Right cardiac atrium (tissue), 5 donors: Measurements from ENCODE around the gene PRLHR. TPM values are rescaled to one million over a fixed set of nuclear protein-coding genes. Genes with fewer than 3 reads are reported as not detected.

Experiments used
- ATAC-seq, 2 donors: fragments of 200-7000 bp; cut with Tn5 transposase; one replicate each; pipeline versions ENCODE4 v1.8.0 to v1.9.1; 2020; ENCODE audit warnings: moderate library complexity in 2 of 2, mild to moderate bottlenecking in 1 of 2
- DNase-seq, 3 donors: peaks; one replicate each; pipeline ENCODE4 v3.0.0-alpha.2; 2020
- H3K27ac ChIP-seq: one replicate; pipeline ENCODE4 v1.5.1; 2013; ENCODE audit warnings: mild to moderate bottlenecking, low read length, control low read depth, moderate library complexity
- H3K27me3 ChIP-seq: one replicate; pipeline ENCODE4 v1.6.1; 2013; ENCODE audit not compliant: control insufficient read depth, insufficient read depth
- H3K4me1 ChIP-seq: one replicate; pipeline ENCODE4 v1.6.1; 2013; ENCODE audit warnings: low read length; ENCODE audit not compliant: control insufficient read depth, insufficient read depth
- H3K4me3 ChIP-seq: one replicate; pipeline ENCODE4 v1.5.1; 2013; ENCODE audit warnings: low read length, control low read depth
- H3K9me3 ChIP-seq: one replicate; pipeline ENCODE4 v1.6.1; 2013; ENCODE audit warnings: low read length; ENCODE audit not compliant: control insufficient read depth
- WGBS: extraction: QIAGEN DNeasy Blood & Tissue Kit; methylation state at CpG from one replicate; pipeline ENCODE4 v1.1.7; 2013; 5-methylcytosine and 5-hydroxymethylcytosine counted together
- intact Hi-C, 4 donors: fragments of 100-400 bp; cut with DNase I; formaldehyde crosslinking; loops; one replicate each; pipeline versions ENCODE4 v1.11.0 to v1.14.0; 2022 to 2023
- polyA plus RNA-seq: library from polyadenylated mRNA; stranded (reverse); fragments of 200-250 nt; gene quantifications from one replicate; pipeline ENCODE4 v1.2.3, GENCODE V29; 2013
- total RNA-seq, 4 donors: library from RNA; stranded (reverse); fragmentation: NEBNext Ultra II Directional; extraction: Animal tissue kit (Norgen Biotek cat#: 25700); gene quantifications; one replicate each; pipeline ENCODE4 v1.2.1, GENCODE V29; 2021
- donor health status: healthy with polysubstance abuse.
- donor health status: DM: no; HTN: yes; CAD: no.
- donor health status: DM: no; HTN: no; CAD: no.
- donor health status: DM: no; HTN: yes; CAD: no; lungs with severe emphysema.
- donor health status: DM: yes; HTN: yes; CAD: no.

PRLHR gene
- total and polyA plus RNA-seq, 5 donors: not detected

GRCh38 chr10:118585794-118586193 lies 9.7 kb downstream of the PRLHR start:
- no peak overlapping the region for H3K27ac ChIP-seq
- DNase-seq (no peak), ATAC-seq (no peak)
- H3K27me3 ChIP-seq: no peaks in the 10 kb centered on the region
- no peaks in the 10 kb centered on the region for H3K9me3 ChIP-seq
- H3K4me3 ChIP-seq: no peak overlapping the region
- no peaks in the 10 kb centered on the region for H3K4me1 ChIP-seq
- intact Hi-C loops: no loop called here
- 62% methylated on average over 1 of the region's 1 CpG for WGBS

GRCh38 chr10:118585234-118585633 lies 10.2 kb downstream of the PRLHR start:
- intact Hi-C loops: no loop called here
- H3K9me3 ChIP-seq: no peaks in the 10 kb centered on the region
- no peaks in the 10 kb centered on the region for H3K4me1 ChIP-seq
- H3K4me3 ChIP-seq: no peak overlapping the region
- DNase-seq (no peak), ATAC-seq (no peak)
- H3K27me3 ChIP-seq: no peaks in the 10 kb centered on the region
- no peak overlapping the region for H3K27ac ChIP-seq
- WGBS: 77% methylated on average over 5 of the region's 5 CpGs

- Histone ChIP-seq H3K4me1 (no peaks in the 10 kb centered on the region), H3K27me3 (no peaks in the 10 kb centered on the region), H3K9me3 (no peaks in the 10 kb centered on the region), H3K4me3 (no peak overlapping the region), H3K27ac (no peak overlapping the region)
- ATAC-seq (no peak), DNase-seq (no peak)
- 73% methylated on average over 6 of the region's 6 CpGs for WGBS
- intact Hi-C loops: no loop called here
Measured at GRCh38 chr10:118584181-118584954, 11.1 kb downstream of the PRLHR start.

GRCh38 chr10:118583611-118584010 lies 11.8 kb downstream of the PRLHR start:
- DNase-seq: no peak
- no peak overlapping the region for H3K4me3 ChIP-seq
- no peaks in the 10 kb centered on the region for H3K4me1 ChIP-seq
- 86% methylated on average over 5 of the region's 5 CpGs for WGBS
- H3K27me3 ChIP-seq: no peaks in the 10 kb centered on the region
- ATAC-seq: no peak
- H3K27ac ChIP-seq: no peak overlapping the region
- no peaks in the 10 kb centered on the region for H3K9me3 ChIP-seq
- intact Hi-C loops: no loop called here

- intact Hi-C loops: no loop called here
- DNase-seq (no peak), ATAC-seq (no peak)
- 92% methylated on average over 3 of the region's 3 CpGs for WGBS
- no peaks in the 10 kb centered on the region for H3K9me3 ChIP-seq
- H3K4me3 ChIP-seq: no peak overlapping the region
- no peak overlapping the region for H3K27ac ChIP-seq
- H3K27me3 ChIP-seq: no peaks in the 10 kb centered on the region
- no peaks in the 10 kb centered on the region for H3K4me1 ChIP-seq
Measured at GRCh38 chr10:118582511-118582910, 12.9 kb downstream of the PRLHR start.

- Histone ChIP-seq H3K27me3 (no peaks in the 10 kb centered on the region), H3K27ac (no peak overlapping the region), H3K4me1 (no peaks in the 10 kb centered on the region), H3K9me3 (no peaks in the 10 kb centered on the region), H3K4me3 (no peak overlapping the region)
- DNase-seq (no peak), ATAC-seq (no peak)
- WGBS: 78% methylated on average over 4 of the region's 4 CpGs
- intact Hi-C loops: no loop called here
Measured at GRCh38 chr10:118581340-118581739, 14.1 kb downstream of the PRLHR start.

- Histone ChIP-seq H3K4me1 (no peaks in the 10 kb centered on the region), H3K27me3 (no peaks in the 10 kb centered on the region), H3K4me3 (no peak overlapping the region), H3K27ac (no peak overlapping the region), H3K9me3 (no peaks in the 10 kb centered on the region)
- WGBS: 63% methylated on average over 8 of the region's 8 CpGs
- DNase-seq (no peak), ATAC-seq (no peak)
- intact Hi-C loops: no loop called here
Measured at GRCh38 chr10:118580702-118581101, 14.7 kb downstream of the PRLHR start.

GRCh38 chr10:118573512-118573911 lies 21.9 kb downstream of the PRLHR start:
- DNase-seq: no peak
- Histone ChIP-seq H3K27ac (no peak overlapping the region), H3K4me1 (peaks cover 3% of the 10 kb centered on the region), H3K27me3 (no peaks in the 10 kb centered on the region), H3K9me3 (no peaks in the 10 kb centered on the region), H3K4me3 (no peak overlapping the region)
- intact Hi-C loops: loop anchor here in 2 of 4 donors (5.0 to 10.0 kb wide), 3 partner anchors 144 to 231 kb away; no protein-coding TSS in a partner anchor
- no peak for ATAC-seq

GRCh38 chr10:118572256-118573041 lies 23.0 kb downstream of the PRLHR start:
- intact Hi-C loops: loop anchor here in 2 of 4 donors (5.0 to 10.0 kb wide), 3 partner anchors 145 to 232 kb away; no protein-coding TSS in a partner anchor
- no peak overlapping the region for H3K27ac ChIP-seq
- peaks cover 3% of the 10 kb centered on the region for H3K4me1 ChIP-seq
- no peak overlapping the region for H3K4me3 ChIP-seq
- WGBS: 59% methylated on average over 11 of the region's 11 CpGs
- H3K27me3 ChIP-seq: no peaks in the 10 kb centered on the region
- no peaks in the 10 kb centered on the region for H3K9me3 ChIP-seq
- ATAC-seq: peak in 1 of 2 donors; percentile 12
- peak in 1 of 3 donors; percentile 59 for DNase-seq

- Histone ChIP-seq H3K9me3 (no peaks in the 10 kb centered on the region), H3K4me1 (peaks cover 3% of the 10 kb centered on the region), H3K4me3 (no peak overlapping the region), H3K27ac (no peak overlapping the region), H3K27me3 (no peaks in the 10 kb centered on the region)
- DNase-seq (peak in 1 of 3 donors; percentile 65), ATAC-seq (peak; percentile 70 to 83)
- intact Hi-C loops: loop anchor here in 2 of 4 donors (5.0 to 10.0 kb wide), 3 partner anchors 146 to 234 kb away; no protein-coding TSS in a partner anchor
- WGBS: 29% methylated on average over 3 of the region's 3 CpGs
Measured at GRCh38 chr10:118571123-118571522, 24.3 kb downstream of the PRLHR start.

GRCh38 chr10:118570591-118570990 lies 24.9 kb downstream of the PRLHR start:
- Histone ChIP-seq H3K4me1 (peaks cover 3% of the 10 kb centered on the region), H3K9me3 (no peaks in the 10 kb centered on the region), H3K27ac (no peak overlapping the region), H3K27me3 (no peaks in the 10 kb centered on the region), H3K4me3 (no peak overlapping the region)
- no peak for ATAC-seq
- intact Hi-C loops: loop anchor here in 2 of 4 donors (5.0 to 10.0 kb wide), 3 partner anchors 147 to 234 kb away; no protein-coding TSS in a partner anchor
- WGBS: 58% methylated on average over 5 of the region's 5 CpGs
- DNase-seq: no peak
